ENCODE results near the gene DGKE.

DNA sequence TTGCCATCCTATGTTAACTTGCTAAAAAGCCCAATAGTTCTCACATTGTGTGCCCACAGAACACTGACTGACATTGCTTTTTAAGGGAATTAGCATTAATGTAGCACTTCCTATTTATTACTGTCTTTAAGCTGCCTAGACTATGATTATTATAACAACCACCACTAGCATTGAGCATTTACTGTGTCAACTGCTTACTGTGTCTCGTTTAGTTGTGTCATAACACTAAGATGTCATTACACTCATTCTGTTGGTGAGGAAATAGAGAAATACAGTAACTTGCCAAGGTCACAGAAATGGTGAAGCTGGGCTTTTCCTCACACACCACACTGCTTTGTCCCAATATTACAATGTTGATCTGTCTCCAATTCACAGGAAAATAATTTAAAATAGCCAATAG, 49.7 kb downstream of the DGKE start:
- TF ChIP-seq, protein P1, sequence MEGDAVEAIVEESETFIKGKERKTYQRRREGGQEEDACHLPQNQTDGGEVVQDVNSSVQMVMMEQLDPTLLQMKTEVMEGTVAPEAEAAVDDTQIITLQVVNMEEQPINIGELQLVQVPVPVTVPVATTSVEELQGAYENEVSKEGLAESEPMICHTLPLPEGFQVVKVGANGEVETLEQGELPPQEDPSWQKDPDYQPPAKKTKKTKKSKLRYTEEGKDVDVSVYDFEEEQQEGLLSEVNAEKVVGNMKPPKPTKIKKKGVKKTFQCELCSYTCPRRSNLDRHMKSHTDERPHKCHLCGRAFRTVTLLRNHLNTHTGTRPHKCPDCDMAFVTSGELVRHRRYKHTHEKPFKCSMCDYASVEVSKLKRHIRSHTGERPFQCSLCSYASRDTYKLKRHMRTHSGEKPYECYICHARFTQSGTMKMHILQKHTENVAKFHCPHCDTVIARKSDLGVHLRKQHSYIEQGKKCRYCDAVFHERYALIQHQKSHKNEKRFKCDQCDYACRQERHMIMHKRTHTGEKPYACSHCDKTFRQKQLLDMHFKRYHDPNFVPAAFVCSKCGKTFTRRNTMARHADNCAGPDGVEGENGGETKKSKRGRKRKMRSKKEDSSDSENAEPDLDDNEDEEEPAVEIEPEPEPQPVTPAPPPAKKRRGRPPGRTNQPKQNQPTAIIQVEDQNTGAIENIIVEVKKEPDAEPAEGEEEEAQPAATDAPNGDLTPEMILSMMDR (IDR thresholded peaks at IDR 0.05), result no peak
- no peak for TF ChIP-seq ZFX (IDR thresholded peaks at IDR 0.05; ENCODE audit: borderline replicate concordance)

Measured in 22Rv1 (cell line).